ENCODE data around the gene IL1RAPL1. TPM values are rescaled to one million over a fixed set of nuclear protein-coding genes. Genes with fewer than 3 reads are reported as not detected.

IL1RAPL1 gene
- total RNA-seq, 1 donor, result 1.3 TPM

GRCh38 chrX:28888416-28888815, 301.2 kb downstream of the IL1RAPL1 start:
- DNase-seq (ENCODE audit: low read depth), result no peak
- H3K4me3 ChIP-seq (ENCODE audit: low read depth, low read length), result no peak overlapping the region
- TF ChIP-seq, protein P1, sequence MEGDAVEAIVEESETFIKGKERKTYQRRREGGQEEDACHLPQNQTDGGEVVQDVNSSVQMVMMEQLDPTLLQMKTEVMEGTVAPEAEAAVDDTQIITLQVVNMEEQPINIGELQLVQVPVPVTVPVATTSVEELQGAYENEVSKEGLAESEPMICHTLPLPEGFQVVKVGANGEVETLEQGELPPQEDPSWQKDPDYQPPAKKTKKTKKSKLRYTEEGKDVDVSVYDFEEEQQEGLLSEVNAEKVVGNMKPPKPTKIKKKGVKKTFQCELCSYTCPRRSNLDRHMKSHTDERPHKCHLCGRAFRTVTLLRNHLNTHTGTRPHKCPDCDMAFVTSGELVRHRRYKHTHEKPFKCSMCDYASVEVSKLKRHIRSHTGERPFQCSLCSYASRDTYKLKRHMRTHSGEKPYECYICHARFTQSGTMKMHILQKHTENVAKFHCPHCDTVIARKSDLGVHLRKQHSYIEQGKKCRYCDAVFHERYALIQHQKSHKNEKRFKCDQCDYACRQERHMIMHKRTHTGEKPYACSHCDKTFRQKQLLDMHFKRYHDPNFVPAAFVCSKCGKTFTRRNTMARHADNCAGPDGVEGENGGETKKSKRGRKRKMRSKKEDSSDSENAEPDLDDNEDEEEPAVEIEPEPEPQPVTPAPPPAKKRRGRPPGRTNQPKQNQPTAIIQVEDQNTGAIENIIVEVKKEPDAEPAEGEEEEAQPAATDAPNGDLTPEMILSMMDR (IDR thresholded peaks at IDR 0.05; ENCODE audit: insufficient read depth, low read depth, low read length), result no peak

GRCh38 chrX:28889591-28890090, 302.4 kb downstream of the IL1RAPL1 start:
- TF ChIP-seq, protein P1 (IDR thresholded peaks at IDR 0.05; ENCODE audit: insufficient read depth, low read depth, low read length), result no peak
- DNase-seq (ENCODE audit: low read depth), result no peak
- H3K4me3 ChIP-seq (ENCODE audit: low read depth, low read length), result no peak overlapping the region

DNA sequence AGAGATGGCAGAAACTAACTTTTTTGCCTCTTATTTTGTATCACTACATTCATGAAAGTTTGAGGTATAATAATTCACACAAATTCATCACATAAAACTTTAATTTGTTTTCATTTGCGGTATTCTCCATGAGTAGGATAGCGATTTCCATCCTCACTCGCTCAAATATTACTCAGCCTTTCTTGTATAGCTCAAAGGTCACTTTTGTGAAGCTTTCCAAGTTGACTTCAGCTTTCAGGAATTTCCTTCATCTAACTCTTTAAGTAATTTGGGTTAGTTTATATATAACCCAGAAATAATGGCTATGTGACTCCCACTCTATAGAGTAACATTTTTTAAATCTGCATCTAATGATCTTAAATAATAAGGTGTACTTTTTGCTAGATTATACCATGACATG, 314.4 kb downstream of the IL1RAPL1 start:
- DNase-seq (ENCODE audit: low read depth), result no peak
- TF ChIP-seq, protein P1 (IDR thresholded peaks at IDR 0.05; ENCODE audit: insufficient read depth, low read depth, low read length), result no peak
- no peak overlapping the region for H3K4me3 ChIP-seq (ENCODE audit: low read depth, low read length)

DNA sequence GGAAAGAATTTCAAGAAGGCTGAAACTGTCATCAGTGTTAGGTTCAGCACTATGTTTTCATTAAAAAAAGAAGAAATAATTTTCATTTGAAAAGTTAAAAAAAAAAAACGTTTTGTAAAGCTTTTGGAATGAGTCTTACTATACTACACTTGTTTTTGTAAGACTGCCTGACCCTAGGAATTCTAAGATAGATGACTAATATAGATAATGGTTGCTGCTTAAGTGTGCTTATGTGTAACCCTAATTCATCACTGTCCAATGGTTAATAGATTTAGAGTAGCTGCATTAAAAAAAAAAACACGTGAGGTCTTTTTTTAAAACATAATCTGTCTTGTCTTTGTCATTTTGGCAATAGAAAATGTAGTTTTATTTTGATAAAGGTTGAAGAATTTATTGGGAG, 323.2 kb downstream of the IL1RAPL1 start:
- no peak for DNase-seq (ENCODE audit: low read depth)
- TF ChIP-seq, protein P1 (IDR thresholded peaks at IDR 0.05; ENCODE audit: insufficient read depth, low read depth, low read length), result no peak

DNA sequence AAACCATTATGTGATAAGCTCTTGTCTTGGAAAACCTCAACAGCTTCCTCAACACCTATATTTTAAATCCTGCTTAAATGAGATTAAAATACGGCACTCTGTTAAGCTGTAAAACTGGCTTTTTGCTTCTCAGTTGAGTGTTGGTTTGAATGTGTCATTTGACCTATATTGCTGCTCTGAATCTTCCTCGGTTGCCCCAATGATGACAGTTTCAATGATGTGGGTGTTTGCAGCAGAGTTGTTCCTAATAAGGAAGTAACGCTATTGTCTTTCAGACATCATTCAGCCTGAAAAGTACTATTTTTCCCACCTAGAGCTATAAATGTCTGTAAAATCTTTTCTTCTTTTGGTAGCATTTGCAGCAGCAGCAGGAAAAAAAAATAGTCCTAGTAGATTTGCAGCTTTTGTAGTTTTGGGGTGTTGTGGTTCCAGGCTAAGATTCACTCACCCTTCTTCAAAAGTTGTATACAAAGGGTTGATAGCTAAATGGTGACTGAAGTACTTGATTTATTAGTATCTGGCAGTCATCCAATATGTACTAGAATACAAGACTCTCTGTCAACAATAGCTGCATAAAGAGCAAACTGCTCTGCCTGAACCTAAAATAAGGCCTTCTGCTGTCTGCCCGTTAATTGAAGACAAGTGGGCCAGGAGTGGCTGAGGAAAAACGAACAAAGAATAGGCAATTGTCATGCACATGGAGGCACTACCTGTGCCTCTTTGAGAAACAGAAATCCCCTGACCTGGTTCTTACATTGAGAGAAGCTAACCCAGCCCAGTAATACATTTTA, 333.1 kb downstream of the IL1RAPL1 start:
- no peak overlapping the region for H3K4me3 ChIP-seq (ENCODE audit: low read depth, low read length)
- no peak for DNase-seq (ENCODE audit: low read depth)
- TF ChIP-seq, protein P1 (IDR thresholded peaks at IDR 0.05; ENCODE audit: insufficient read depth, low read depth, low read length), result no peak

More for the DNA sequence above, 323.2 kb downstream of the IL1RAPL1 start:
- no peak overlapping the region for H3K4me3 ChIP-seq (ENCODE audit: low read depth, low read length)

GRCh38 chrX:28922106-28922505, 334.9 kb downstream of the IL1RAPL1 start:
- H3K4me3 ChIP-seq (ENCODE audit: low read depth, low read length), result no peak overlapping the region
- TF ChIP-seq, protein P1 (IDR thresholded peaks at IDR 0.05; ENCODE audit: insufficient read depth, low read depth, low read length), result no peak
- no peak for DNase-seq (ENCODE audit: low read depth)

Data from fibroblast of villous mesenchyme (primary cell).